Fibroblast of lung (primary cell): ENCODE data around the gene XYLT1. TPM values are rescaled to one million over a fixed set of nuclear protein-coding genes. Genes with fewer than 3 reads are reported as not detected.
"Not testable (repeated sequence)": the region's sequence is repeated elsewhere in the genome, so short reads cannot be mapped to it uniquely, and the experiment has no call there.

ENCODE experiments used
- DNase-seq, 2 donors: peaks; one replicate each; pipeline versions ENCODE4 v3.0.0 to v3.0.0-alpha.2; 2010; ENCODE audit warnings: low read depth in 2 of 2
- H2AFZ ChIP-seq: 2 replicates; pipeline ENCODE4 v1.5.1; 2012; ENCODE audit warnings: low read length, control low read depth, inconsistent platforms
- H3K27ac ChIP-seq: 2 replicates; pipeline ENCODE4 v1.5.1; 2011; ENCODE audit warnings: low read length, control low read depth; ENCODE audit not compliant: insufficient read depth
- H3K27me3 ChIP-seq: 2 replicates; pipeline ENCODE4 v1.5.1; 2011; ENCODE audit warnings: mild to moderate bottlenecking, low read length; ENCODE audit not compliant: control insufficient read depth, insufficient read depth
- H3K36me3 ChIP-seq: 2 replicates; pipeline ENCODE4 v1.5.1; 2011; ENCODE audit warnings: low read length; ENCODE audit not compliant: control insufficient read depth, insufficient read depth
- H3K4me1 ChIP-seq: 2 replicates; pipeline ENCODE4 v1.5.1; 2011; ENCODE audit warnings: low read length; ENCODE audit not compliant: control insufficient read depth, insufficient read depth; ENCODE audit errors: extremely low read depth
- H3K4me2 ChIP-seq: 2 replicates; pipeline ENCODE4 v1.5.1; 2011; ENCODE audit warnings: low read length, control low read depth; ENCODE audit not compliant: insufficient read depth; ENCODE audit errors: extremely low read depth
- H3K4me3 ChIP-seq, 4 experiments: fragments of 200-600 bp in 1 of 4; sonication (generic) in 1 of 4; replicated peaks in 1 of 4; 2 replicates each; pipeline ENCODE4 v1.5.1; 2011 to 2016; ENCODE audit warnings: low read length in 4 of 4, low read depth in 3 of 4, mild to moderate bottlenecking in 3 of 4, control low read depth in 2 of 4, inconsistent platforms in 1 of 4, mixed read lengths in 1 of 4; ENCODE audit not compliant: insufficient read depth in 1 of 4; ENCODE audit errors: control extremely low read depth in 1 of 4
- H3K79me2 ChIP-seq: 2 replicates; pipeline ENCODE4 v1.5.1; 2012; ENCODE audit warnings: mild to moderate bottlenecking, low read length, inconsistent platforms; ENCODE audit not compliant: control insufficient read depth, insufficient read depth
- H3K9ac ChIP-seq: 2 replicates; pipeline ENCODE4 v1.5.1; 2011; ENCODE audit warnings: mild to moderate bottlenecking, low read length, control low read depth; ENCODE audit not compliant: insufficient read depth
- H3K9me3 ChIP-seq: 2 replicates; pipeline ENCODE4 v1.5.1; 2012; ENCODE audit warnings: low read depth, low read length; ENCODE audit not compliant: control insufficient read depth, insufficient read depth
- H4K20me1 ChIP-seq: 2 replicates; pipeline ENCODE4 v1.5.1; 2011; ENCODE audit warnings: low read length; ENCODE audit not compliant: control insufficient read depth, insufficient read depth; ENCODE audit errors: extremely low read depth
- EZH2 ChIP-seq: IDR thresholded peaks from 2 replicates; pipeline ENCODE4 v1.5.1; 2012; ENCODE audit warnings: low read length, control low read depth, mild to moderate bottlenecking; ENCODE audit errors: missing control alignments
- polyA plus RNA-seq, 2 donors: library from polyadenylated mRNA; depleted of rRNA in 1 of 2; stranded (reverse) in 1 of 2; unstranded in 1 of 2; fragments of >200 nt; gene quantifications; 2 replicates each; pipeline ENCODE4 v1.2.1, GENCODE V29; 2011 to 2012; ENCODE audit warnings: missing spikeins in 1 of 2
- total RNA-seq: library from RNA; depleted of rRNA; stranded (reverse); fragments of >200 nt; gene quantifications from 2 replicates; pipeline ENCODE4 v1.2.1, GENCODE V29; 2014
- TF ChIP-seq, protein P1 (sequence below), 2 donors: IDR thresholded peaks in 1 of 2; conservative IDR thresholded peaks in 1 of 2; 1 replicate in 1 of 2; 2 replicates in 1 of 2; pipeline ENCODE4 v1.5.1; 2011 to 2012; ENCODE audit warnings: low read length in 2 of 2, control low read depth in 1 of 2, inconsistent platforms in 1 of 2, low read depth in 1 of 2, mild to moderate bottlenecking in 1 of 2

Gene XYLT1
- total and polyA plus RNA-seq, 2 donors (not counting 1 experiment from before 2014, with no cell fraction given), result 9.3 to 21.8 TPM

DNA sequence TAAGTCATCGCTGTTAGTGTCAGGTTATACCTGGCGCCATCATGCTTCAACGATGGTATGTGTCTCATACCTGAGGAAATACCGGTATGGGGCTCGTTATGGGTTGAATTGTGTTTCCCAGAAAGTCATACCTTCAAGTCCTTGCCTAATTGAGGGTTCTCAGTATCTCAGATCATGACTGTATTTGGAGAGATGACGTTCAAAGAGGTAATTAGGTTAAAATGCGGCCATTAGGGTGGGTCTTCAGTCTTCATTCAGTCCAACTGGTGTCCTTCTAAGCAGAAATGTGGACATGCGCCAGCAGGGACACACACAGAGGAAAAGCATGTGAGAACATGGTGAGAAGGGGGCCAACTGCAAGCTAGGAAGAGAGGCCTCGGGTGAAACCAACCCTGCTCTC lies 37.5 kb upstream of the XYLT1 start:
- H3K4me2 ChIP-seq, result no peak overlapping the region
- no peaks in the 10 kb centered on the region for H3K9me3 ChIP-seq
- no peak overlapping the region for H3K4me3 ChIP-seq
- peaks cover 7% of the 10 kb centered on the region for H3K4me1 ChIP-seq
- no peaks in the 10 kb centered on the region for H4K20me1 ChIP-seq
- no peak overlapping the region for H3K9ac ChIP-seq
- TF ChIP-seq, protein P1, sequence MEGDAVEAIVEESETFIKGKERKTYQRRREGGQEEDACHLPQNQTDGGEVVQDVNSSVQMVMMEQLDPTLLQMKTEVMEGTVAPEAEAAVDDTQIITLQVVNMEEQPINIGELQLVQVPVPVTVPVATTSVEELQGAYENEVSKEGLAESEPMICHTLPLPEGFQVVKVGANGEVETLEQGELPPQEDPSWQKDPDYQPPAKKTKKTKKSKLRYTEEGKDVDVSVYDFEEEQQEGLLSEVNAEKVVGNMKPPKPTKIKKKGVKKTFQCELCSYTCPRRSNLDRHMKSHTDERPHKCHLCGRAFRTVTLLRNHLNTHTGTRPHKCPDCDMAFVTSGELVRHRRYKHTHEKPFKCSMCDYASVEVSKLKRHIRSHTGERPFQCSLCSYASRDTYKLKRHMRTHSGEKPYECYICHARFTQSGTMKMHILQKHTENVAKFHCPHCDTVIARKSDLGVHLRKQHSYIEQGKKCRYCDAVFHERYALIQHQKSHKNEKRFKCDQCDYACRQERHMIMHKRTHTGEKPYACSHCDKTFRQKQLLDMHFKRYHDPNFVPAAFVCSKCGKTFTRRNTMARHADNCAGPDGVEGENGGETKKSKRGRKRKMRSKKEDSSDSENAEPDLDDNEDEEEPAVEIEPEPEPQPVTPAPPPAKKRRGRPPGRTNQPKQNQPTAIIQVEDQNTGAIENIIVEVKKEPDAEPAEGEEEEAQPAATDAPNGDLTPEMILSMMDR (conservative IDR thresholded peaks at IDR 0.05 in 1 of 2, IDR thresholded peaks at IDR 0.05 in 1 of 2; ENCODE audit: low read depth in 1 of 2, low read length in 2 of 2), result no peak
- TF ChIP-seq EZH2, result no peak
- no peaks in the 10 kb centered on the region for H3K79me2 ChIP-seq
- H3K36me3 ChIP-seq, result no peaks in the 10 kb centered on the region
- H2AFZ ChIP-seq, result no peak overlapping the region
- H3K27ac ChIP-seq, result no peak overlapping the region
- no peak for DNase-seq
- no peaks in the 10 kb centered on the region for H3K27me3 ChIP-seq

DNA sequence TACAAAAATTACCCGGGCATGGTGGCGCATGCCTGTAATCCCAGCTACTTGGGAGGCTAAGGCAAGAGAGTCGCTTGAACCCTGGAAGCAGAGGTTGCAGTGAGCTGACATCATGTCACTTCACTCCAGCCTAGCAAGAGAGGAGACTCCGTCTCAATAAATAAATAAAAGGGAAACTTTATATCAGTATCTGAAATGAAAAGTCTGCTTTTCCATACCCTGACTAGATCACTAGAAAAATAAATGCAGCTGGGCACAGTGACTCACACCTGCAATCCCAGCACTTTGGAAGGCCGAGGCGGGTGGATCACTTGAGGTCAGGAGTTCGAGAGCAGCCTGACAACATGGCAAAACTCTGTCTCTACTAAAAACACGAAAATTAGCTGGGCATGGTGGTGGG lies 36.8 kb upstream of the XYLT1 start:
- not testable (repeated sequence) for H3K4me2 ChIP-seq, H3K36me3 ChIP-seq, H3K9ac ChIP-seq, H3K79me2 ChIP-seq, H3K27me3 ChIP-seq, H2AFZ ChIP-seq, H3K27ac ChIP-seq, H3K4me3 ChIP-seq, H3K9me3 ChIP-seq, H3K4me1 ChIP-seq, H4K20me1 ChIP-seq
- DNase-seq, result peak in 1 of 2 donors; percentile 28

DNA sequence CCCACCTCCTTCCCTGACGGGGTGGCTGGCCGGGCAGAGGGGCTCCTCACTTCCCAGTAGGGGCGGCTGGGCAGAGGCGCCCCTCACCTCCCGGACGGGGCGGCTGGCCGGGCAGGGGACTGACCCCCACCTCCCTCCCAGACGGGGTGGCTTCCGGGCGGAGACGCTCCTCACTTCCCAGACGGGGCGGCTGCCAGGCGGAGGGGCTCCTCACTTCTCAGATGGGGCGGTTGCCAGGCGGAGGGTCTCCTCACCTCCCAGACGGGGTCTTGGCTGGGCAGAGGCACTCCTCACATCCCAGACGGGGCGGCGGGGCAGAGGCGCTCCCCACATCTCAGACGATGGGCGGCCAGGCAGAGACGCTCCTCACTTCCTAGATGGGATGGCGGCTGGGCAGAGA lies 35.1 kb upstream of the XYLT1 start:
- not testable (repeated sequence) for H3K9ac ChIP-seq, H3K9me3 ChIP-seq, H3K27me3 ChIP-seq, H3K79me2 ChIP-seq, H3K4me1 ChIP-seq, H3K27ac ChIP-seq, H2AFZ ChIP-seq, DNase-seq, H3K4me3 ChIP-seq, H4K20me1 ChIP-seq, H3K4me2 ChIP-seq, H3K36me3 ChIP-seq

DNA sequence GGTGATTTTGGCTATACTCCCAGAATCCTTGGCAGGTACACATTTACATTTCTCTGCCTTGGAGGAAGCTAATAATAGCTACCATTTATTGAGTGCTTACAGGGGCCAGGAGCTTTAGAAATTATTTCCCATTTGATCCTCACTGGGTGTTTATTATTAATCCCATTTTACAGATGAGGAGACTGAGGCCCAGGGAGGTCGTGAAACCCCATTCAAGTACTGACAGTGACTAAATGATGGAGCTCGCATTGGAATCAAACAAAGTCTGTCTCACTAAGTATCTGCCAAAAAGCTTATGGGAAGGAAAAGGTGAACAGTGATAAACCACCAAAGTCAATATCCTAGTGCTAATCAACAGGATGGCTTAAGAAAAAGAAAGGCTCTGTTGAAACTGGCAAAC lies 33.3 kb upstream of the XYLT1 start:
- no peaks in the 10 kb centered on the region for H3K27me3 ChIP-seq
- TF ChIP-seq EZH2, result no peak
- TF ChIP-seq, protein P1 (conservative IDR thresholded peaks at IDR 0.05 in 1 of 2, IDR thresholded peaks at IDR 0.05 in 1 of 2; ENCODE audit: low read depth in 1 of 2, low read length in 2 of 2), result no peak
- DNase-seq, result no peak
- no peaks in the 10 kb centered on the region for H4K20me1 ChIP-seq
- no peak overlapping the region for H3K9ac ChIP-seq
- H3K4me2 ChIP-seq, result no peak overlapping the region
- H3K9me3 ChIP-seq, result no peaks in the 10 kb centered on the region
- H2AFZ ChIP-seq, result no peak overlapping the region
- H3K27ac ChIP-seq, result no peak overlapping the region
- H3K4me1 ChIP-seq, result no peaks in the 10 kb centered on the region
- no peak overlapping the region for H3K4me3 ChIP-seq
- H3K36me3 ChIP-seq, result no peaks in the 10 kb centered on the region
- H3K79me2 ChIP-seq, result no peaks in the 10 kb centered on the region
